ENCODE measurements around the gene PIEZO2. TPM values are rescaled to one million over a fixed set of nuclear protein-coding genes. Genes with fewer than 3 reads are reported as not detected.

The PIEZO2 gene
- total and polyA plus RNA-seq, 2 of the 8 experiments (the other 6 are each of a cell fraction or from before 2014, with no cell fraction given): 4.7 to 16.5 TPM

GRCh38 chr18:11046140-11046539, 103.2 kb downstream of the PIEZO2 start:
- Histone ChIP-seq H2BK20ac (ENCODE audit: low read length) (no peak overlapping the region), H4K8ac (ENCODE audit: extremely low read depth, insufficient read depth, low read length) (no peak overlapping the region), H3K27me3 (replicated peaks in 1 of 4; ENCODE audit: control insufficient read depth in 3 of 4, extremely low read depth in 1 of 4, insufficient read depth in 3 of 4, low read length in 3 of 4) (no peaks in the 10 kb centered on the region), H2AK5ac (ENCODE audit: low read depth, low read length) (no peak overlapping the region), H4K20me1 (replicated peaks in 1 of 2; ENCODE audit: control insufficient read depth in 1 of 2, insufficient read depth in 2 of 2, low read length in 2 of 2) (no peaks in the 10 kb centered on the region), H3K4ac (replicated peaks; ENCODE audit: insufficient read length, low read depth, low read length) (no peak overlapping the region), H3K23me2 (ENCODE audit: low read depth, low read length) (no peaks in the 10 kb centered on the region), H3K4me1 (replicated peaks in 1 of 4; ENCODE audit: control insufficient read depth in 3 of 4, insufficient read depth in 4 of 4, low read length in 3 of 4) (no peaks in the 10 kb centered on the region), H2BK120ac (replicated peaks; ENCODE audit: low read depth, low read length) (no peak overlapping the region), H3K18ac (ENCODE audit: extremely low read depth, low read length) (no peak overlapping the region), H3K79me1 (ENCODE audit: low read depth, low read length) (0 out of 2 replicates have a peak, but pooled peaks cover 2% of the 10 kb centered on the region), H3K36me3 (ENCODE audit: control insufficient read depth in 2 of 4, insufficient read depth in 4 of 4, low read length in 3 of 4) (no peaks in the 10 kb centered on the region), H2BK5ac (ENCODE audit: low read depth, low read length) (no peak overlapping the region), H3K4me2 (ENCODE audit: insufficient read depth in 1 of 2, low read depth in 2 of 2, low read length in 2 of 2) (no peak overlapping the region), H4K5ac (ENCODE audit: insufficient read length, low read depth, low read length) (no peak overlapping the region), H3K56ac (replicated peaks; ENCODE audit: insufficient read length, low read depth, low read length) (no peak overlapping the region), H3K79me2 (ENCODE audit: control insufficient read depth in 1 of 2, insufficient read depth in 2 of 2, low read length in 2 of 2) (no peaks in the 10 kb centered on the region), H3K23ac (ENCODE audit: insufficient read length) (no peak overlapping the region), H3K4me3 (ENCODE audit: extremely low read depth in 1 of 4, insufficient read depth in 2 of 4, low read depth in 3 of 4, low read length in 4 of 4) (no peak overlapping the region), H2AFZ (ENCODE audit: low read length) (no peak overlapping the region), H3K9me3 (ENCODE audit: insufficient read depth in 2 of 2, low read depth in 1 of 2, low read length in 1 of 2) (no peaks in the 10 kb centered on the region), H2BK12ac (ENCODE audit: low read depth, low read length) (no peak overlapping the region), H3K9ac (replicated peaks in 1 of 4; ENCODE audit: extremely low read depth in 1 of 4, low read depth in 3 of 4, low read length in 3 of 4) (no peak overlapping the region), H4K91ac (replicated peaks; ENCODE audit: insufficient read length, low read length) (no peak overlapping the region), H2BK15ac (ENCODE audit: low read length) (no peak overlapping the region), H3K27ac (ENCODE audit: low read depth, low read length) (no peak overlapping the region), H3K14ac (ENCODE audit: insufficient read length) (no peak overlapping the region)
- WGBS, 2 experiments (ENCODE audit: extremely low coverage in 1 of 2, insufficient coverage in 1 of 2, insufficient read length in 1 of 2, insufficient replicate concordance in 2 of 2, low coverage in 1 of 2, low lambda C conversion rate in 2 of 2, missing lambda C conversion rate in 1 of 2): 85% methylated on average over 2 of the region's 2 CpGs; no CpG with 5 or more reads in 1 of the 2 experiments
- DNase-seq (ENCODE audit: low read depth in 1 of 2, low spot score in 2 of 2): no peak
- ChIA-PET CTCF (ENCODE audit: partially characterized antibody) (interaction anchor here (0.7 to 1.5 kb wide), 3 partner anchors 12 to 195 kb away, joined by 3 to 4 read pairs (median 3); no protein-coding TSS in a partner anchor), POLR2A (ENCODE audit: partially characterized antibody) (no interaction called here)
- no peak for TF ChIP-seq SAP30 (IDR thresholded peaks at IDR 0.05; ENCODE audit: insufficient read depth, insufficient replicate concordance, low read length)
- no peak for TF ChIP-seq RFX5 (IDR thresholded peaks at IDR 0.05; ENCODE audit: borderline replicate concordance, low read depth, low read length)
- no peak for TF ChIP-seq SP2 (IDR thresholded peaks at IDR 0.05; ENCODE audit: low read length)
- no peak for TF ChIP-seq TAF7 (optimal IDR thresholded peaks at IDR 0.05; ENCODE audit: borderline replicate concordance, low read depth, low read length)
- TF ChIP-seq ZNF274 (IDR thresholded peaks at IDR 0.05; ENCODE audit: borderline replicate concordance, extremely low read depth, low read length): no peak
- TF ChIP-seq HDAC2 (IDR thresholded peaks at IDR 0.05; ENCODE audit: borderline replicate concordance in 1 of 2, low read depth in 2 of 2, low read length in 2 of 2): no peak
- no peak for TF ChIP-seq SRF (IDR thresholded peaks at IDR 0.05; ENCODE audit: low read depth, low read length)
- no peak for TF ChIP-seq SIRT6 (IDR thresholded peaks at IDR 0.05; ENCODE audit: low read length)
- no peak for TF ChIP-seq HDAC6 (IDR thresholded peaks at IDR 0.05; ENCODE audit: low read depth, low read length)
- no peak for TF ChIP-seq SUZ12 (IDR thresholded peaks at IDR 0.05; ENCODE audit: low read length)
- no peak for TF ChIP-seq CHD2 (IDR thresholded peaks at IDR 0.05; ENCODE audit: low read length)
- no peak for FAIRE-seq
